ENCODE results near the gene NDUFA6.
"Not testable (repeated sequence)": the region's sequence is repeated elsewhere in the genome, so short reads cannot be mapped to it uniquely, and the experiment has no call there.

Gene NDUFA6

DNA sequence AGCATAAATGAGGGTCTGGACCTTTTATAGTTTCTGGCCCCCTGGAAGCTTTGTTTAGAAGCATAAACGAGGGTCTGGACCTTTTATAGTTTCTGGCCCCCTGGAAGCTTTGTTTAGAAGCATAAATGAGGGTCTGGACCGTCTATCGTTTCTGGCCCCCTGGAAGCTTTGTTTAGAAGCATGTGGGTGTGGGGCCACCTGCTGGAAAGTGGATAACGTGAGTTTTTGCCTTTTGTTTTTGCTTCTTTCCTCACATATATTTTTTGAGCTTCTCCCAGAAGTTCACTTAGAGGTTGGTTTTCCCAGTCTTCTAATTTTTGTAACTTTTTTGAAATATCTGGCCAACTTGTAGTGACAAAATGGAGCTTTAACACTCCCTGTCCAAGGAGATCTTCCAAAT lies 22.2 kb upstream of the NDUFA6 start:
- not testable (repeated sequence) for DNase-seq (ENCODE audit: low spot score)

DNA sequence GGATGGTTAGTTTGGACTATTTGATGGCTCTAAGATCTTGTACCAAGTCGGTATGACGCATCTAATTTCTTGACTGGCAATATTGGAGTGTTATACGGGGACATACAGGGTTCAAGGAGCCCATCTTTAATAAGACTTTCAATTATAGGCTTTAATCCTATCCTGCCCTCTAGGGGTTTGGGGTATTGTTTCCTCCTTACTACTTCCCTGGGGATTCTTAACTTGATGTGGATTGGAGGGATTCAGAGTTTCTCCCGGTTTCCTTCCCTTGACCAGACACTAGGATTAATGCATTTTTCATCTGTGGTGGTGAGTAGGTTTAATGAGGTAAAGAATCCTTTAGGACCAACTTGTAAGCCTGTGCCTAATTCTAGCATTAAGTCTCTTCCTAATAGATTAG lies 21.2 kb upstream of the NDUFA6 start:
- DNase-seq (ENCODE audit: low spot score), result no peak

DNA sequence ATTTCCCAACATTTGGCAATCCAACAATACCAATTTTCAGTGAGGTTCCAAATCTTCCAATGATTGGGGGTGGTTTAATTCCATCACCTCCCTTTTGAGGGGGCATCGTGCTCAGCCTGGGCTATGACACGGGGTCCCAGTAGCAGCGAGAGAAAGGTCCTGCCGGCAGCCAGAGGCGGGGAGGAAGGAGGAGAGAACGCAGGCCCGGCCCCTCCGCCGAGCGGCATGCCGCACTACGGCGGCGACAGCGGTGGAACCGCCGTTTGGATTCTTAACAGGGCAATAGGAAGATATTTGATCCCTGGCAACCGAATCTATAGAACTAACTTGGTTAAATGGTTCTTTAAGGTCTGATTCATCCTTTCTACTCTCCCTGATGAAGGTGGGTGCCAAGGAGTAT lies 18.3 kb upstream of the NDUFA6 start:
- no peak for DNase-seq (ENCODE audit: low spot score)

DNA sequence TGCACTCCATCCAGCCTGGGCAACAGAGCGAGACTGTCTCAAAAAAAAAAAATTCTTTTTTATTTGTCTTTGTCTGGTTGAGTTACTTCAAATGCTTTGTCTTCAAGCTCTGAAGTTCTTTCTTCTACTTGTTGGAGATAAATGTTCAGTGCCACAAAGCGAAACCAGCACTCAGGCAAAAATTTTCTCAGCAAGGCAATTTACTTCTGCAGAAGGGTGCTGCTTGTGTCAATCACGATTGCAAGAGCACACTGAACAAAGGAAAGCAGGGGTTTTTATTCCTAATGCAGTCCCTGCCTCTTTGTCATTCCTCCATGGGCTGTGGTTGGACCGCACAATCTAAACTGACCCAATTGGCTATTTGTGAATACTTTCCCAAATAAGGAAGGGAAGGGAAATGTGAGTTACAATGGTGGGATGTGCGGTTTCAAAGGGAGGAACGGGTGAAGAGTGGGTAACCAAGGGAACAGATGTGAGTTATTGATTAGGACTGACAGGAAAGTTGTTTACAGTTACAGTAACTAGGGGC lies 13.8 kb upstream of the NDUFA6 start:
- DNase-seq (ENCODE audit: low spot score), result not testable (repeated sequence)

DNA sequence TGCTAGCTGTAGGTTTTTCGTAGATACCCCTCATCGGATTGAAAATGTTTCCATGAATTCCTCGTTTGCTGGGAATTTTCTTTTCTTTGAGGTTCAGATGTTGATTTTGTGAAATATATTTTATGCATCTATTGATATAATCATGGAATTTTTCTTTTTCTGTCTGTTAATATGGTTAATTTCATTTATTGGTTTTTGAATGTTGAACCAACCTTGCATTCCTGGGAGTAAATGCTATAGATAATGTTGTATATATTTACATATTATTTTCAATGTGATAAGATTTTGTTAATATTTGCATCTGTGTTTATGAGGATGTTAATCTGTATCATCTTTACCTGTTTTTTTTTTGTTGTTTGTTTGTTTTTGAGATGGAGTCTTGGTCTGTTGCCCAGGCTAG lies 10.6 kb upstream of the NDUFA6 start:
- DNase-seq (ENCODE audit: low spot score), result no peak

DNA sequence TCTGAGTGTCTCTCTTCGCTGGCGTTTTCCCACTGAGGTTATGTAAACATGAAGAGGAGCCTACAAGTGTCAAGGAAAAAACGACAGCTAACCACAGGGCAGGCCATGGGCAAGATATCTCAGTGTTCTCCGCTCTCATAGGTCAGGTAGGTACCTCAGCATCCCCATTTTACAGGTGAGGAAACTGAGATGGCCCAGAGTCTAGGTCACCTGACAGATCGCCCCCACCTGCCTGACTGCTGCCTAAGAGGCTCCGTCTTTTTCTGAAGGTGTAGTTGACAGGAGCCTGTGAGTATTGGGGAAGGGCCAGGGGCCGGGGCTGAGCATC lies 847 bp upstream of the NDUFA6 start:
- DNase-seq (ENCODE audit: low spot score), result no peak

DNA sequence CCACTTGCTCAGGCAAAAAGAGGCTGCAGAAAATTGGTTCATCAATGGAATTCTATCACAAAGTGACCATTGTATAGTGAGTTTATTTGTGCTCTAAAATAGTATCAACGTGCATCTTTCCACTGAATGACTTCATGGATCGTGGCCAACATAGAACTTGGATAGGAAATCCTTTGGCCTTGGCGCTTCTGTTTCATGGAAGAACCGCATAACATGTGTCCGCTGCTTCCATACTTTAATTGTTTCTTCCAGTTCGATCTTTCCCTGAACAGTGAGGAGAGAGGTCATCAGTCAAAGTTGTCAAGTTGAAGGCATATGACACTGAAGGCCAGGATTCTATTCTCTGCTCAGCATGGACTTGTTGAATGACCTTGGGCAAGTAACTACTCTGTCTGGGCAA lies 4.5 kb downstream of the NDUFA6 start:
- no peak for DNase-seq (ENCODE audit: low spot score)

DNA sequence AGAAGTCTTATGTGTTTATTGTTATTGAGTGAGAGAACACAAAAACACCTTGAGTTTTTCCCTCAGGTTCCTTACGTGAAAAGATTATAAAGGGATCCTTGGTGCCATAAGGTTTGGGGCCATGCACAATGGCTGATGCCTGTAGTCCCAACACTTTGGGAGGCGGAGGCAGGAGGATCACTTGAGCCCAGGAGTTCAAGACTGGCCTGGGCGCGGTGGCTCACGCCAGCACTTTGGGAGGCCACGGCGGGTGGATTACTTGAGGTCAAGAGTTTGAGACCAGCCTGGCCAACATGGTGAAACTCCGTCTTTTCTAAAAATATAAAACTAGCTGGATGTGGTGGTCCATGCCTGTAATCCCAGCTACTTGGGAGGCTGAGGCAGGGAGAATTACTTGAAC lies 5.7 kb downstream of the NDUFA6 start:
- DNase-seq (ENCODE audit: low spot score), result no peak

DNA sequence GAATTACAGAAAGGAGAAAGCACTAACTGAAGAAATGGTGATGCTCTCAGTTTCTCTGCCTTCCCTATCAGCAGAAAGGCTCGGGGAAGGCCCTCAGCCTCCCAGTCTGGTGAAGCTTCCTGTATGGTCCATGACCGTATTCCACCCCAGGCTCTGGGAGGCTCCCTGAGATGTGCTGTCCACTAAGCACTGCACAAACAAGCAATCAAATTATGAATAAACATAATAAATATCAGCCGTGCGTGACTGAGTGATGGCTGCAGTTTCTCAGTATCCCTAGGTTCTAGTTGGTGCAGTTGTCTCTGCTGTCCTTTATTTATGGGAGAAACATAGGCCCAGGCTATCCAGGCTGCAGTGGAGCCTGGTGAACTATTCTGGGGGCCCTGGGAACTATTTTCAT lies 7.5 kb downstream of the NDUFA6 start:
- DNase-seq (ENCODE audit: low spot score), result no peak

DNA sequence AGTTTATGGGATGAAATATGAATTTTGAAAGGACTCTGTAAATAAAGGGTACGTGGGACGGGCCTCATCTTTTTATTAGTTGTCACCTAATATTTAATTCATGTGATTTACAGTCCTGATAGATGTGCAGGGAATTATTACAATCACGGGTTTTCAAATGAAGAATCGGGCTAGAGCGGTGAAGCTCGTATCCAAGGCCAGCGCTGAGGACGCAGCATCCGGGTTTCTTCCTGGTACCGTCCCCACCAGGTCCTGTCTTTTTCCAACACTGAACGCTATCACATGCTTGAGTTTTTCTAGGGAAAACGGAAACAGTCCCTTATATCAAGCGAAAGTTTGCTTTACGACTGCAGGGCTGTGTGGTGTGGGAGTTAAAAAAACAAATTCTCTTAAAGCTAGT lies 10.3 kb downstream of the NDUFA6 start:
- DNase-seq (ENCODE audit: low spot score), result no peak

DNA sequence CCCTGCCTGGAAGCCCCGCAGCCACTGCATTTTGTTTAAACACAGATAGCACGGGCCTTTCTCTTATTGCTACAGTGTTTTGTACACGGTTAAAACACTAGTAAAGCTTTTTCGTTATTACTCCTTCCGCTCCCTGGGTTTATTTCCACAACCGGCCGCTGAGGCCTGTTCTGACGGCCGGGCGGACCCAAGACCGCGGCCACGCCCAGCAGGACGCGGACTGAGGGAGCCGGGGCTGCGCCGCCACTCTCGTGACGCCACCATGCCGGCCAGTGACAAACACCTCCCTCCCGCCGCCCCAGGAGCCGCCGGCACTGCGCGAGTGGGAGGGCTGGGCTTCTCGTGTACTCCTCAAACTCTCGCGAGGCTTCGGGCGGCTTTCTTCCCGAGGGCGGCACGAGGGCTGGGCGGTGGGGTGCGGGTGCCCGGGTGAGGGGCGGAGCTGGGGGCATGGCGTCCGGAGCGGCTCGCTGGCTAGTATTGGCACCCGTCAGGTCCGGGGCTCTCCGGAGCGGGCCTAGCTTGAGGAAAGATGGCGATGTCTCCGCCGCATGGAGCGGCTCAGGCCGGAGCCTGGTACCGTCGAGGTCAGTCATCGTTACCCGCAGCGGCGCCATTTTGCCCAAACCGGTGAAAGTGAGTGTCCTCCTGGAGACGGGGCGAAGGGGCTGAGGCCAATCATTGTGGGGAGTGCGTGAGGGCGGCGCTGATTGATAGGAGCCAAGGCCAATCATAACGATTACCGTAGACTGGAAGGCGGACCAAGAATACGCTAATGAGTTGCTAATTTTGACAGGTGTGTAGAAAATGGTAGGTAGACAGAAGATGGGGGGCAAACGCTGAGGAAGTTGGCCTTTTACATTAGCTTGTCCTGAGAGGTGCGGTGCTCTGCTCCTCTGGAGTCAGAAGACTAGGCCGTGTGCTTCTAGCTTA lies 11.0 kb downstream of the NDUFA6 start, which contains the start of gene SMDT1:
Gene SMDT1, plus strand, starts transcription at position 382 of the 933 bp plus-strand sequence. Its CDS starts 69 bp downstream, at position 451.
- DNase-seq (ENCODE audit: low spot score), result peak; percentile 98

DNA sequence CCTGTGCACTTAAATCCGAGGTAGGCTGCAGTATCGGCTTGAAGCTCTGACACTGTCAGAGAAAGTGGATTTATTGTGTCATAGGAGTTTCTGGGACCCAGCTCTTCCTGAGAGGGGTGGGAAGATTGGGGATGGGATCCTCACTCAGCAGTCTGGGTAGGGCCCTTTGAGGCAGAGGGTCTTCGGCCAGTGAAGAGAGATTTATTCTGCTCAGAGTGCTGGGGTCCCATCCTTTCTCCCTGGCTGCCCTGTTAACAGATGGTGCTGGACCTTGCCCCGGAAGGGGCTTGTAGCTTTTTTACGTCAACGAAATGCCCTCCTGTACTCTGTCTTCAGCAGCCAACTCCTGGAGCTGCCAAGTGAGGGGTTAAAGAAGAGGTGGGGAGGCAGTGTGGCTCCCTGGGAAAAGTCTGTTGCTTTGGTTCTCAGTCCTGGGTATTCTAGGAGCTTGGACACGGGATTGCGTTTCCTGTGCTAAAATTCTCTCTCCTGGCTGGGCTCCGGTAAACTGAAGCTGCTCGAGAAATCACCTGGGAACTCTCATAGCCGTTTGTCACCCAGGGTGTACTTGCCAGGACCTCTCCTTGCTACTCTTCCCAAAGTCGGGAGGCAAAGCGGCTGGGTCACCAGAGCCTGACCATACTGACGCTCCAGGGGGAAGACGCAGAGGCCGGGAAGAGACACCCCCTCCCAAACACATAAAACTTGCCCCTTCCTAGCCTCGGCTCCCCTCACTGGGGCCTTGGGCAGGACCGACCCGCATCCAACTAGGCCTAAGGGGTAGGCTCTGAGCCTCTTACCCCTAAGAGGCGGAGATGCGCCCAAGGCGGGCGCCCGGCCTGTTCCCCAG lies 11.9 kb downstream of the NDUFA6 start:
- DNase-seq (ENCODE audit: low spot score), result no peak

DNA sequence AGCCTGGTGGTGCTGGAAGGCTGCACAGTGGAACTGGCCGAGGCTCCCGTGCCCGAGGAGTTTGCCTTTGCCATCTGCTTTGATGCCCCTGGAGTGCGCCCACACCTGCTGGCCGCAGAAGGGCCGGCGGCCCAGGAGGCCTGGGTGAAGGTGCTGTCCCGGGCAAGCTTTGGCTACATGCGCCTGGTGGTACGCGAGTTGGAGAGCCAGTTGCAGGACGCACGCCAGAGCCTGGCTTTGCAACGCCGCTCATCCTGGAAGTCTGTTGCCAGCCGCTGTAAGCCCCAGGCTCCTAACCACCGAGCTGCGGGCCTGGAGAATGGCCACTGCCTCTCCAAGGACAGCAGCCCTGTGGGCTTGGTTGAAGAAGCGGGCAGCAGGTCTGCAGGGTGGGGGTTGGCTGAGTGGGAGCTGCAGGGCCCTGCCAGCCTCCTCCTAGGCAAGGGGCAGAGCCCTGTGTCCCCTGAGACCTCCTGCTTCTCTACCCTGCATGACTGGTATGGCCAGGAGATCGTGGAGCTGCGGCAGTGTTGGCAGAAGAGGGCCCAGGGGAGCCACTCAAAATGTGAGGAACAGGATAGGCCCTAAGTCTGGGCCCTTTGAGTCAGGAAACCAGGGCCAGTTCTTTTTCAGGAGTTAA lies 13.0 kb downstream of the NDUFA6 start:
- DNase-seq (ENCODE audit: low spot score), result no peak

DNA sequence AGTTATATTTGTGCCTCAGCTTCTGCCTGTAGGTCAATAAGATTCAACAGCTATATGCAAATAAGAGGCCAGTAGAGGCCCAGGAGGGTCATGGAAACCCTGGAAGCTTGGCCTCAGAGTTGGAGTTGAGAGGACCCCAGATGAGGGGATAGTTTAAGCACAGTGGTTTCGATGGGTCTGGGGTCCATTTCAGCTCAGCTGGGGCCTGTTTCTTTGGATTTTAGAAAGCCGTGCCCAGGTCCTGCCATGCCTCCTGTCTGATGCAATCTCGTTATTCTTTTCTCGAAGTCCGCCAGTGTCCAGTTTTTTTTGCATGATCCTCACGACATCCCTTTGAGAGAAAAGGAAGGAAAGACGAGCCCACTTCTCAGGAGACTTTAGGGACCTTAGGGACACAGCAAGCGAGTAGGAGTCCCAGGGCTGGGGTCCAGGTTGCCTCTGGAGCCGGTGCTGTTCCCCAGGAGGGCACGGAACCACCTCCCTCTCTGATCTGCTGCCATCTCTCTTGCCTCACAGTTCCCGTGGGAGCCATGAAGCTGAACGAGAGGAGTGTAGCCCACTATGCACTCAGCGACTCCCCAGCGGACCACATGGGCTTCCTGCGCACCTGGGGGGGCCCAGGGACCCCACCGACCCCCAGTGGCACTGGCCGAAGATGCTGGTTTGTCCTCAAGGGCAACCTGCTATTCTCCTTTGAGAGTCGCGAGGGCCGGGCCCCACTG lies 13.6 kb downstream of the NDUFA6 start:
- no peak for DNase-seq (ENCODE audit: low spot score)

DNA sequence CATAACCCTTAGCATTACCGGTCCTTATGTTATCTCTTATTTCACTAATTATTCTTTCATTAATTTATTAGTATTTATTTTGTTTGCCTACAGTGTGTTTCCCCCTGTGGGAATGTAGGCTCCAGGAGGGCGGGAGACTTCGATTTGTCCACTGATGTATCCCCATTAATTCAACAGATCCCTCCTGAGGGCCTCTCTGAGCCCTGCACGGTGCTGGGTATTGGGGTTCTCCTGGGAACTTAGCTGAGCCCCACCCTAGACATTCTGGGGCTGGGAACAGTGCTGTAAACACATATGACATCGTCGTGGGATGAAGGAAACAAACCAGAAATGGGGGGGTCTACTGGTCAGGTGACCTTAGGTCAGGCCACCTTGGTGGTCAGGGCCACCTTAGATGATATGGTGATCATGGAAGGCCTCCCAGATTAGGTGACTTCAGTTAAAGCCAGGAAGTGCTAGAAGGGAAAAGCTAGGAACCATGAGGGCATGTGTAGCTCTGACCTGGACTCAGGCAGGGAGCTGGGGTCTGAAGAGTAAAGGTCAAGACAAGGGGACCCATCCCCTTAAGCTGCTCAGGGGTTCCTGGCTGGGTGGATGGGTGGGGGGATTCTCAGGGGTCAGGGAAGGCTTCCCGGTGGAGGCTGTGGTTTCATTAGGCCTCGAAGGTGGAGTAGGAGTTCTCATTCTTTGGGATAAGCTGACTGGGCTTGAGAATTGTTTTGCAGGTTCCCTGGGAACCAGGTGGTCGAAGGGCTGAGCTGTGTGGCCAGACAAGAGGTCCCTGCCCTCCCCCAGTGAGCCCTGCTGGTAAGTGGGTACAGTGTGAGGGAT lies 15.5 kb downstream of the NDUFA6 start:
- no peak for DNase-seq (ENCODE audit: low spot score)

DNA sequence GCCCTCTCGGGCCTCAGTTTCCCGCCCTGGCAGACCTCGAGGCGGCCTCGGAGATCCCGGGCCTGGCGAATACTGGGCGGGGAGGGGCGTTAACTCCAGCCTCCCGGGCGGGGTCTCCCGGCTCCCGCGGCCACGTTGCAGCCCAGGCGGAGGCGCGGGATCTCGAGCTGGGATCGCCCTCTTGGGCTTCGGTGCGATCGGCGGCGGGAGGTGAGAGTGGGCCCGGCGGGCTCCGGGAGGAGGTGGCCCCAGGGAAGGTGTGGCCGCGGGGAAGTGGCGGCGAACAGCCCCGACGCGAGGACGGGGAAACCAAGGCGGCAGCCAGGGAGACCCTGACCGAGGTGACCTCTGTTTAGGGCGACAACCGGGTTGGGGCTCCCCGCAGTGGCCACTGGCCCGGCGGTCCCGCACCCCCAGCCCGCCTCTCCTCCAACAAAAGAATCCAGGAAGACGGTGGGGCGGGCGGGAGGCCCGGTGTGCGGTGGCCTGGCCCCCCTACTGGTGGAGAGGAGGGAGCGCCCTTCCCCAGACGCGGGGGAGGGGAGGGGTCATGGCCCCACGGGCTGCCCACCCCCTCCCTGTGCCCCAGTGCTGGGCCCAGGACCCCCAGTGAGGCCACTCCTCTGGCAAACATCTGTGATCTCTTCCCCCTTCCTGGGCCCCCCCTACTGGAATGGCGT lies 16.3 kb downstream of the NDUFA6 start, which contains the start of gene PHETA2:
Gene PHETA2, plus strand, starts transcription at position 117 of the 680 bp plus-strand sequence. CDS start 3,046 bp downstream, outside the sequence.
- peak; percentile 82 for DNase-seq (ENCODE audit: low spot score)

DNA sequence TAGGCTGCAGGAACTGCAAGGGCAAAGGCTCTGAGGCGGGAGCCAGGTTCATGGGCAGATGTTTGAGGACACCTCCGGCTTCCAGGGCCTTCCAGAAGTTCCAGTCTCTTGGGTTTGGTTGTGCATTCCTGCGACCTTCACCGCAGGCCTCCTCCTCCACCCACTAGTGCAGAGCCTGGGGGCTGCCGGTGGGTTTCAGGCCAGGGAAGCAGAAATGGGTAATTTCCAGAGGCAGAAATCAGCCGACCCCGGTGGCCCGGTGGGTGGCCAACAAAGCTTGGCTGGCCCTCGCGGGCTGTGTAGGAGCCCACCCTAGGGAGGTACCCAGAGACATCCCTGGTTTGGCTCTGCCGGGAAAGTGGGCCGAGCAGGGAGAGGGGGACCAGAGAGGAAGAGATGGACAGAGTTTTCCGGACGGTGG lies 16.9 kb downstream of the NDUFA6 start:
- DNase-seq (ENCODE audit: low spot score), result no peak

DNA sequence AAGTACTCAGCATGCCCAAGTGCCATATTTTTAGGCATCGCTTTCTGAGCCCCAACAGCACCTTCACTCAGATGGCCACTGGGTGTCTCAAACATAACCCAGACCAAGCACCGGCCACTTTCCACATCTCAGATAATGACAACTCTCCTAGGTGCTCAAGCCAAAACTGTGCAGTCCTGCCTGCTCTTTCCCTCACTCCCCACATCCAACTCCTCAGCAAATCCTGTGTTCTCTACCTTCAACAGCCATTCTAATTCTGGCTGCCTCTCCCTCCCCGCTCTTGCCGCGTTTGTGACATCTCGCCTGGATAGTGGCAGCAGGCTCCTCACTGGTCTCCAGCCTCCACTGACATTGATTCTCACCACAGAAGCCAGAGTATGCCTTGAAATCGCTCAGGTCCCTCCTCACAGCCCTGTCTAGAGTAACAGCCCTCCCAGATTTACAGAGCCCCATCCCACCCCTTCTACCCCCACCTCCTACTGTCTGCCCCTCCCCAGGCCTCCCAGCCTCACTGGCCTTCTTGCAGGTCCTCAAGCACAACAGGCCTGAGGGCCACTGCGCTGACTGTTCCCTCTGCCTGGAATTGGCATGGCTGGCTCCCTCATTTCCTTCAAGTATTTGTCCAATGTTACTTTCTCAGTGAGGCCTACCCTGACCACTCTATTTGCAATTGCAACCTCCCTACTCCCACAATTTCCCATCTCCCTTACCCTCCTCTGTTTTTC lies 17.8 kb downstream of the NDUFA6 start:
- DNase-seq (ENCODE audit: low spot score), result no peak

DNA sequence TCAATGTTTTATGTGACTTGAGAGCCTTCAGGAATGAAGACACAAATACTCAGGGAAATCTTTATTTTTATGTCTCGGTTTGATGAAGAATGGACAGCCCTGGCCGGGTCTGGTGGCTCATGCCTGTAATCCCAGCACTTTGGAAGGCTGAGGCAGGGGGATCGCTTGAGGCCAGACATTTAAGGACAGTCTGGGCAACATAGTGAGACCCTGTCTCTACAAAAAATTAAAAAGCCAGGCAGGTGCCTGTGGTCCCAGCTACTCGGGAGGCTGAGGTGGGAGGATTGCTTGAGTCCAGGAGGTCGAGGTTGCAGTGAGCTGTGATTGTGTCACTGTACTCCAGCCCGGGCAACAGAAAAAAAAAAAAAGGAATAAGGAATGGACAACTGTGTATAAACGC lies 19.1 kb downstream of the NDUFA6 start:
- DNase-seq (ENCODE audit: low spot score), result not testable (repeated sequence)

Measured in left forelimb (tissue), 1 donor.